CD4-positive, alpha-beta T cell treated with Interleukin-15 for 4 hours (primary cell): ENCODE results near the gene KNDC1.
"Not testable (repeated sequence)": the region's sequence is repeated elsewhere in the genome, so short reads cannot be mapped to it uniquely, and the experiment has no call there.

Source experiments
- DNase-seq: peaks from one replicate; pipeline ENCODE4 v3.0.0-alpha.2; 2020; ENCODE audit warnings: low spot score

The KNDC1 gene

DNA sequence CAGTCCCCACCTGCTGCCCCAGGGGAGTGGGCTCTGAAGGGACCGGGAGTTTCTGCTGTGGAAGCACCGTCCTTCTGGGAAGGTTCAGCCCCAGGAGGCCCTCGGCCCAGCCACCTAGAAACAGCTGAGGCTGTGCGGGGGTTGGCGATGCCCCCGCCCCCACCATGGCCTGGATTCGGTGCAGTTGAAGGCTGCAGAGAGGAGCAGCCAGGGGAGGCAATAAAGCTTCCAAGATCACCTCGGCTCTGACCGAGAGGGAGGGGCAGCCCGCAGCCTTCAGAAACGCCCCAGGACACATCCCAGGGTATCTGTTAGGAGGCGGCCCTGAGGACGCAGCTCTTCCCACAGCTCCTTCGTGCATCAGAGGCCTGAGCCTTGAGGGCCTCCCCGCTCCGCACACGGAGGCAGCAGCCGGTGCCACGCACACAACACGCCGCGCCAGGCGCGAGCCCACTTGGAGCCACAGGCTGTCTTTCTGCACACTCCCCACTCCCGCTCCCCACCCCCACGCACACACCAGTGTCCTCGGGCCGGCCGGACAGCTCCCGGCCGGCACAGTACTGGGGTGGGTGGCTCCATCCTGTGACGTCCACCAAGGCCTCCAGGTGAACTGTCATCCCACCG, 1.6 kb downstream of the KNDC1 start:
- DNase-seq, result no peak

DNA sequence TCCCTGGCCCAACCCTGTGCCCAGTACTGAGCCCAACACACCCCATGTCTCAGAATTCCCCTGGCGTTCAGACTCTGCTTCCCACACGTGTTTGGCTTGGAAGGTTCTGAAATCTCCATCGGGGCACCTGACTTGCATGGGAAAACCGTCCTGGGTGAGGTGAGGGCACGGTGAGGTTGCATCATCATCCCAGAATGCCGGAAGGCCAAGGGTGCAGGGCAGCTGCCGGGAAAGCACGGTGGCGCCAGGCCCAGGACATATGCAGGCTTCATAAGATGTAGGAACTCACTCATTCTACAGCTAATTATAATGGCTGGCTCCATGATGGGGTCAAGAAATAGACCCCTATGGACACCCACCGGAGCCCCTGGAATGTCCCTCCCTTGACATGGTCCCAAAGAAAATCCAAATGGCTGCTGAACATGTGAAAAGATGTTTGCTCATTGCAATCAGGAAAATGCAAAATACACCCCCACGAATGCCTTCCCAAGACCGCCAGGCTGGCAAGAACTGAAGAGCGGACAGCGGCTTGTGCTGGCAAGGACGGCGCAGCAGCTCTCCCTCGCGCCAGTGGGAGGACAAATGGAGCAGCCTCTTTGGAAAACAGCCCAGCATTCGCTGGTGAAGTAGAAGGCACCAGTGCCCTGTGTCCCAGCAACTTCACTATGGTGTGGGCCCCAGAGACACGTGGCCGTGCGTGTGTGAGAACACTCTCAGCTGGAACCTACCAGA, 2.3 kb downstream of the KNDC1 start:
- DNase-seq, result no peak

DNA sequence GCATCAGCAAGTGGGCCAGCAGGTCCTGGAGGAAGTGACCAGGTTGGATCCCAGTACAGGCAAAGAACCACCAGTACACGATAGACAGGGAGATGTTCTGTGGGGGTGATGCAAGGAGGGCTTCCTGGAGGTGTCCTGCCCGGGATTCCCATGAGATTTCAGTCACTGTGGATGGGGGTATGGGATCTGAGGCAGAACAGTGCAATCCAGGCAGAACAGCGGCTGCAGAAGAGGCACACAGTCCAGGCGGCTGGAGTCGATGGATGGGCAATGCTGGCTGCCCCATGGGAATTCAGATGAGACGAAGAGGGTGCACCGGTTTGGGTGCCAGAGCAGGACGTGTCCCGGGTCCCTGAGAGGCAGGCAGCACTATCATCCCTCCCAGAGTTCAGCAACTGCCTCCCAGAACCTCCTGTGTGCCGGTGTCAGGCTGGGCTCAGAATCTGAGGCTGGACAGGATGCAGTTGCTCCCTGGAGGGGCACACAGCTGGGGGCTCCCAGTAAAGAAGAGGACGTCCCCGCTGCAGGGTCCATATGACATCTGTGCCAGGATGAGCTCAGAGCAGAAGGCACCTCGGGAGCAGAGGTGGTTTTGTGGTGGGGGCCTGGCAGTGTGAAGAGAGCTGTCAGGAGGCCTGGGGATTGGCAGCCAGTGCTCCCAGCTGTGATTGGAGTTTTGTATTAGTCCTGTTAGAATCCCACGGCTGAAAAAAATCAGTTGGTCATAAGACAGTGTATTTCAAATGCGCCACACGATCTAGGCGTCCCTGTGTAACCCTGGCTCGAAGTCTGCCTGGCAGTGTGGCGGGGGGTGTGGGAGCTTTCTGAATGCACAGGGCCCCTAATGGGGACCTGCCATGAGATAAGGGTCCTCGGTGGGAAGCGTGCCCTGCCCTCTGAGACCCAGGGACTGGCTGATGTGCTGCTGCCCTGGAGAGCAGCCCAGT, 3.2 kb downstream of the KNDC1 start:
- DNase-seq, result no peak

DNA sequence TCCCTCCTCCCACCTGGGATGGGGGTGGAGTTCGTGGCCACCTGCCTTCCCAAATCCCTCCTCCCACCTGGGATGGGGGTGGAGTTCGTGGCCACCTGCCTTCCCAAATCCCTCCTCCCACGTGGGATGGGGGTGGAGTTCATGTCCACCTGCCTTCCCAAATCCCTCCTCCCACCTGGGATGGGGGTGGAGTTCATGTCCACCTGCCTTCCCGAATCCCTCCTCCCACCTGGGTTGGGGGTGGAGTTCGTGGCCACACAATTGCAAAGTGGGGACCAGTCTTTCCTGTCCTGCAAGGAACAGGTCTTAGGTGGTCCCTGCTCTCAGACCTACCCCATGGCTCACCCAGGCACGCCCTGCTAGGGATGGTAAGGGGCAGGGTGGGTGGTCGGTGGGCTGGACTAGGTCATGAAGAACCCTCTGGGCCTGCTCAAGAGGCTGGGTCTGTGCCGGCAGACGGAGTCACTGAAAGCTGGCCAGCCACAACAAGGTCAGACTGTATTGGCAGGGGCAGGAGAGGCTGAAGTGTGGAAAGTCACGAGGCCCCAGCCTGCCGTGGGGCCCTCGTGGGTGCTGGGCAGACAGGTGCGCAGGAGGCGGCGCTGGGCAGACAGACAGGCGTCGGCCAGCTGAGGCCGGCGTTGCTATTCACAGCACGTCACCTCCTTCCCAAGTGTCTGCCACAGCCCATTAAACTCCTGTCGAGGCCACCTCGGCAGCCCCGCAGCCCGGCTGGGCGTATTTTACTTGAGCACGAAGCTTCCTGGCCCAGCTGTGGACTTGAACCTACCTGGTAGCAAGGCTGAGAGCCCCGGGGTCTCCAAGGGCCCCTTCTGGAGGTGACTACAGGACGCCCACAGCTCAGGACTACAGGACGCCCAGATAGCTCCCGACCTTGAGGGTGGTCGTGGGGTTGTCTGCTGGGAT, 4.1 kb downstream of the KNDC1 start:
- DNase-seq, result no peak

DNA sequence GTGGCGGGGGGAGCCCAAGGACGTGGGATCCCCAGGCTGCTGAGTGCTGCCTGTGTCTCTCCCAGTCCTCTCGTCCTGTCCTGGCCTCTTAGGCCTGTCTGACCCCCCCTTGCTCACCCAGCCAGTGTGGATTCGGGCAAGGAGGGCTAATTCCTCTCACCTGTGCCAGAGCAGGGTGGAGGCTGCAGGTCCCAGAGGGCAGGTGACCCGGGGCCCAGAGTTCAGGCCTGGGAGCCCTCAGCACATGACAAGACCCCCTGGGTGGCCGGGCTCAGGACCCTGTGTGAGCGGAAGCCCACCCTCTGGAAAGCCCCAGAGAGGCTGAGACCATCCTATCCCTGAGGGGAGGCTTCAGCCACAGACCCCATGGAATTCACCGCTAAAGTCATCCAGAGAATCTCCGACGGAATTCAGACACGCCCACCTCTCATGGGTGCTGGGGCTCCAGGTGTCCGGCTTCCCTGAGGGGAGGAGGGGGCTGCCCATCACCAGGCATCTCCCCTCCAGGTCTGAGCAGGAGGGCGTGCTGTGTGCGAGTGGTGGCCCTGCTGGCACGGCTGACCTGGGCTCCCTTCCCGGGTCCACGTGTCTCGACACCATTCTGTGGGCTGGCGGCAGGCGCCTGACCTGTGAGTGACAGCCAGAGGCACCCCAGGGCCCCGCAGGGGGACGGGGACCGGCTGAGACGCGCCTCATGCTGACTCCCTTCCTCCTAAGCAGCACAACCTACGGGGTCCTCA, 5.0 kb downstream of the KNDC1 start:
- no peak for DNase-seq

DNA sequence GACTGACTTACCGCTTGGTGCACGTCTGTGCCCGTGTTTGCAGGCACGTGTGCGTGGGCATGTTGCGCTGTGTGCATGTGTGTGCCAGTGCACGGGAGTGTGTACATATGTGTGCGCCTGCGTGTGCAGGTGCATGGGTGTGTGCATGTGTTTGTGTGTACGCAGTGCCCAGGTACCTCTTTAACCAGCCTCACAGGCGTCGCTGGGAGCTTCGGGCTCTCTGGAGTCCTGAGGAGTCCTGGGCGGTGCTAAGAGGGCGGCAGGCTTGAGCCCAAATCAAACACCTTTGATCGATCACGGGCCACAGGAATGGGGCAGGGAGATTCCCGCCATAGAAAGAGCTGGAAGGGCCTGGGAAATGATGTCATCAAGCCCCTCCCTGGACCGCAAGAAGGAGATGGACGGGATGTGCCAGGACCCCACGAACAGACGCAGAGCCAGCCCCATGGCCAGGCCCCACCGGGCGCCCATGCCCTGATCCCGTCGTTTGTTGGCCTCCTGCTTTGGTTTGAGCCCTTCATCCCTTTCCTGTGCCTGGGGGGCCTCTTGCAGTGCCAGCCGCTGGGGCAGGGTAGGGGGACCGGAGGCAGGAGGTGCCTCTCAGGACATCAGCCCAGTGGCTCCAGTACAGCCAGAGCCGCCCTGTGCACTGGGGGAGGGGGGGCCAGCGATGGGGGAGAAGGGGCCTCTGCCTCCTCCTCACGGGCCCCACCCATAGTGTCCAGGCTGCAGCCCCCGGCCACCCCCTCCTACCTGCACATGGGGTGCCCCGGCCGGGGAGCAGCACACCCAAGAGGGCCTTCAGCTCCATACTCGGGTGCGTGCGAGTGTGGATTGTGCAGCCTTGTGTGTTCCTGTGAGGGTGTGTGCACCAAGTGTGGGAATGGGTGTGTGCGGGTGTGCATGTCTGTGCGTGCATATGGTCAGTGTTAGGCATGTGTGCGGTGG, 5.8 kb downstream of the KNDC1 start:
- DNase-seq, result no peak

DNA sequence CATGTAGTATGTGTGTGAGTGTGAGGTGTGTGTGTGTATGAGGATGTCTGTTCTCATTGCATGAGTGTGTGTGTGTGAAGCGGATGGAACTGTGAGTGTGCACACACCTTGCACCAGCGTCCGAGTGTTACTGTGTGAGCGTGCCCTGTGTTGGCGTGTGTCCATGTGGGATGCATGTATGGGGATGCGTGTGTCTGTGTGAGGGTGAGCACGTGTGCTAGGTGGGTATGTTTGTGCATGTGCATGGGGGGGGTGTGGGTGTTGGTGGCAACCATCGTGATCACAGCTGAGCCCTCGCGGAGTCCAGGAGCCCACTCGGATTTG, 6.4 kb downstream of the KNDC1 start:
- no peak for DNase-seq

DNA sequence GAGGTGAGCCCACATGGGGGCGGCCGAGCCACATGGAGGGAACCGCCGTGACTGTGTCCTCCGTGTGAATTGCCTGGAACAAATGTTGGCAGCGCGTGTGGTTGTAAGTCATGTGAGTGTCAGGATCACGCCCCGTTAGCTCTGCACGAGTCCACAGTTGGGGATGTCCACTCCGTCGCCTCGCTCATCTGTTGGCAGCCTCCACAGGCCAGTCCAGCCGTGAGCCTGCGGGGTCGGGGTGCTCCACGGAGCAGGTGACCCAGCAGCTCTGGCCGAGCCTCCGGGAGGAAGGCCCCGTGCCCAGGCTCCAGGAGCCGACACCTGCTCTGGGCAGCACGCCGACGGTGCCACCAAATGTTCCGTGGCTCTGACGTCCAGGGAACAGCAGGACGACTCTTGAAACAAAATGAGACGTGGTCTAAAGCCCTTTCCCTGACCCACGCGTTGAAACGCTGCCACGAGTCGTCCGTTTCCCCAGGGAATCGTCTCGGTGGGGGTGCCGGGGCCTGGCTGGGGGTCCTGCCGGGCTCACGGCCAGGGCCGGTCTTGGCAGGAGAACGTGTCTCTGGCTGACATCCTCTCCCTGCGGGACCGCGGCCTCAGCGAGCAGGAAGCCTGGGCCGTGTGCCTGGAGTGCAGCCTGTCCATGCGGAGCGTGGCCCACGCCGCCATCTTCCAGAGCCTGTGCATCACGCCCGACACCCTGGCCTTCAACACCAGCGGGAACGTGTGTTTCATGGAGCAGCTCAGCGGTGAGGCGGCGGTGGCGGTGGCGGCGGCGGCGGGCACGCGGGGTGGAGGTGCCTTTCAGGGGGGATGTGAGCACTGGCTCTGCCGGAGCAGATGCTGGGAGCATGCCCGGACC, 7.0 kb downstream of the KNDC1 start:
- no peak for DNase-seq

DNA sequence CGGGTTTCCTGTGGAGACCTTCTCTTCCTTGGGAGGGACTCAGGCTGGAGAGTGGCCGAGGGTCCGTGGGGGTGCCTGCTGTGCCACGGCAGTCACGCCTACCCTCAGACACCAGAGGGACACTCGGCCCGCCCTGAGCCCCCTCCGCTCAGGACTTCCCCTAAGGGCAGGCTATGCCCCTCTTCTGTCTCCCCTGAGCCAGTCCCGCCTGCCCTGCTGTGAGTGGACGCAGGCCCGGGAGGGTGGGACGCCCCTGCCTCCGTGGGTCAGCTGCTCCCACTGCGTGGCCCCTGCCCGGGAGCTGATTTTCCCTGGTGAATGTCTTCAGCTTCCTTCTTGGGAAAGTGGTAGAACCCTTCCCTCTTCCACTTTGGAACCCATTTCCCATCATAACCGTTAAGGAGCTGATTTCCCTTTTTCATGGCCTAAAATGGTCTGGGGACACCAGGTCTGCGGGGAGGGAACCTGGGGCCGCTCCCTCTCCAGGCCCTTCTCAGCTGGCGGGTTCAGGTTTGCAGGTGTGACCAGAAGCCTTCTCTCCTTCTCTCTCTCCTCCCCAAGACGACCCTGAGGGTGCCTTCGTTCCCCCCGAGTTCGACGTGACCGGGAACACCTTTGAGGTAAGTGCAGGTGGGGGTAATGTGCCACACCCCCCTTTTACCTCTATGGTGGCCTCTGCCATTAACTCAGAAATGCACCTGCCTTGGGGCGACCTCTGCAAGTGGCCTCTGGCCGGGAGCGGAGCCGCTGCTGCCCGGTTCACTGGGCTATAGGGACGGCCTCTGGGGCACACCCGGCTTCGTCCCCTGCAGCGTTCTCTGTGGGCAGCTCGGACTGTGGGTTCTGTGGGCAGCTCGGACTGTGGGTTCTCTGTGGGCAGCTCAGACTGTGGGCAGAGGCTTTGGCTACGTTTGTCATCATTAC, 7.9 kb downstream of the KNDC1 start:
- no peak for DNase-seq

DNA sequence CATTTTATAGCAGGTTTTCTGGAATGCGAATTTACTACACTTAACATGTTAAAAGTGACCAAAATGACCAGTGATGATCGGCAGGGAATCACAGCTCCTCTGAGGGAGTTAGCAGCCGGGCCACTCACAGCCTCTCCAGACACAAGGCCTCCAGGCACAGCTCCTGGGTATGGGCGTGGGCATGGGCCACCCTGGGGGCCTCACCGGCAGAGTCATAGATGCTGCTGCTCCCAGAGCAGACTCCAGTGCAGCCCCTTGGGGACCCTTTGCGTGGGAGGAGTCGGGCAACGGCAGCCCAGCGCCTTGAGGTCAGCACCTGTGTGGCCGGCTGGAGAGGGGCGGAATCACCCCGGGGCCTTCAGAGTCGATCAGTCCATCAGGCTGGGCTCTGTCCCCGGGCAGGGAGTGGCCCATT, 8.6 kb downstream of the KNDC1 start:
- DNase-seq, result no peak

DNA sequence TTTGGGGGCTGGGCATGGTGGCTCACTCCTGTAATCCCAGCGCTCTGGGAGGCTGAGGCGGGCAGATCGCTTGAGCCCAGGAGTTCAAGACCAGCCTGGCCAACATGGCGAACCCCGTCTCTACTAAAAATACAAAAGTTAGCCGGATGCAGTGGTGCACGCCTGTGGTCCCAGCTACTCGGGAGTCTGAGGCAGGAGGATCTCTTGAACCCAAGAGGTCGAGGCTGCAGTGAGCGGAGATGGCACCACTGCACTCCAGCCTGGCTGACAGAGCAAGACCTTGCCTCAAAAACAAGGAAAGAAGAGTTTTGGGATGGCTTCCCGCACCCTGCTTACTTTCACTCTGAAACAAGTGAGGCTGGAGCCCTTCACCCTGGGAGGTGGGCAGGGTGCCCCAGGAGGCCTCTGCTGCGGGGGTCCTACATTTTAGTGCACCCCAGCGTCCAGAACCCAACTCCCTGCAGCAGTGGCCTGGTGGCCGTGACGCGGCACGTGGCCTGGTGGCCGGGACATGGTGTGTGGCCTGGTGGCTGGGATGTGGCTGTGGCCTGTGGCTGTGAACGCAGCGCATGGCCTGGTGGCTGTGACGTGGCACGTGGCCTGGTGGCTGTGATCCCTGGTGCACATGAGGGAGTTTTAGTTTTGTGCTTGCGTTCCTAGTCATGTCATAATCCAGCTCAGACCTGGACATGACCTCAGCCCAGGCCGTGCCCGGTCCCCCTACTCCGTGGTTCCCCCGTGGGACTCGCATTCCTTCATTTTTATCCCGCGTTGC, 9.3 kb downstream of the KNDC1 start:
- DNase-seq, result no peak

DNA sequence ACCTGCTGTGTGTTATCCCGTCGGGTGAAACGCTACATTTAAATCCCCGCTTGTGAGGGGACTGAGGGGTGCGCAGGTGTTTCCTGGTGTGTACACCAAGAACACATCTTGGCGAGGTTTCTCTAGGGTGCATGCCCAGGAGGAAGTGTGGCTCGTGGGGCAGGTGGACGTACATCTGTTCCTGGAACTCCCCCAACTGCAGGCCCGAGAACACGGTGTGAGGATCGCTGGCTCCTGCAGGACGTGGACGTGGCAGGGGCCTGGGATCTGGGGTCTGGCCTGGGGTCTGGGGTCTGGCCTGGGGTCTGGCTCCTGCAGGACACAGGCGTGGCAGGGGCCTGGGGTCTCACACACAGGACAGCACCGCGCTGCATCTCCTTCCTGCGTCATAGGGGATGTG, 10.1 kb downstream of the KNDC1 start:
- no peak for DNase-seq

DNA sequence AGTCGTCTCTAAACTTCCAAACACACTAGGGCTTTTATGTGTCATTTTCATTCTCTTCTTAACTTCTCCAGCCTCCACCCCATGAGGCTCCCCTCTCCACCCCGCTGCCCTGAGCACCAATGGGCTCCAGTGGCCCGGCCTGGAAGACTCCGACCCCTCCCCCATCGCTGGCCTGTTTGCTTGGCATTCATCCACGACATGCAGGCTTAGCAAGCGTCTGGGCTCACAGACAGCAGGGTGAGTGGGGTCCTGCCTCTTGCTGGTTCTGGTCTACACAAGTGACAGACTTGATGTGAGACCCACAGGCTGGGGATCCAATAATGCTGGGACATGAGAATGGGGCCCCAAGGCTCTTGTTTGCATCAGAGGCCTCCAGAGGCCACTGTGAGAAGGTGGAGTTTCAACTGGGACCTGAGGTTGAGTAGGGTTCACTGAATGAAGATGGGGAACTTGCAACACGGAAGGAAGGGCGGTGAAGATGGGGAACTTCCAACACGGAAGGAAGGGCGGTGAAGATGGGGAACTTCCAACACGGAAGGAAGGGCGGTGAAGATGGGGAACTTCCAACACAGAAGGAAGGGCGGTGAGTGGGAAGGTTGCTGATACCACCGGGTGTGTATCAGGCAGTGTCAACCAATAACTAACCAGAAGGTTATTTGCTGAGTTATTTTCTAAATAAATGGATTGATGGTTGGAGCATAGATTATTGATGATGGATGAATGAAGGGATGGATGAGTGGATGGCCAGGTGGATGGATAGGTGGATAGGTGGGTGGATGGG, 14.0 kb downstream of the KNDC1 start:
- DNase-seq, result no peak

DNA sequence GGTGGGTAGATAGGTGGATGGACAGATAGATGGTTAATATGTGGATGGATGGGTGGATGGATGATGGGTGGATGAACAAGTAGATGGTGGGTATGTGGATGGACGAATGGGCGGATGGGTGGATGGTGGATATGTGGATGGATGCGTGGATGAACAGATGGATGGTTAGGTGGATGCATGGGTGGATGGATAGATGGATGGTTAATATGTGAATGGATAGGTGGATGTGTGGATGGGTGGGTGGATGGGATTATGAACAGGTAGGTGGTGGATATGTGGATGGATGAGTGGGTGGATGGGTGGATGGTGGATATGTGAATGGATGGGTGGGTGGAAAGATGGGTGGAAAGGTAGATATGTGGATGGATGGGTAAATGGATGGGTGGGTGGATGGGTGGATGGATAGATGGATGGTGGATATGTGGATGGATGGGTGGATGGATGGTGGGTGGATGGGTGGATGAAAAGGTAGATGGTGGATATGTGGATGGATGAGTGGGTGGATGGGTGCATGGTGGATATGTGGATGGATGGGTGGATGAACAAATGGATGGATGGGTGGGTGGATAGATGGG, 14.8 kb downstream of the KNDC1 start:
- DNase-seq, result no peak

DNA sequence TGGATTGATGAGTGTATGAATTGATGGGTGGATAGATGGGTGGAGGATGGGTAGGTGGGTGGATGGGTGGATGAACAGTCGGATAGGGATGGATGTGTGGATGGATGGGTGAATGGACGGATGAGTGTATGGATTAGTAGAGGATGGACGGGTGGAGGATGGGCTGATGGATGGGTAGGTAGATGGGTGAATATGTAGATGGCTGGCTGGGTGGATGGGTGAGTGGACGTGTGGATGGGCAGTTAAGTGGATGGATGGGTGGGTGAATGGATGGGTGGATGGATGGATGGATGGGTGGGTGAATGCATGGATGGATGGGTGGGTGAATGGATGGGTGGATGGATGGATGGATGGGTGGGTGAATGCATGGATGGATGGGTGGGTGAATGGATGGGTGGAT, 15.6 kb downstream of the KNDC1 start:
- not testable (repeated sequence) for DNase-seq

DNA sequence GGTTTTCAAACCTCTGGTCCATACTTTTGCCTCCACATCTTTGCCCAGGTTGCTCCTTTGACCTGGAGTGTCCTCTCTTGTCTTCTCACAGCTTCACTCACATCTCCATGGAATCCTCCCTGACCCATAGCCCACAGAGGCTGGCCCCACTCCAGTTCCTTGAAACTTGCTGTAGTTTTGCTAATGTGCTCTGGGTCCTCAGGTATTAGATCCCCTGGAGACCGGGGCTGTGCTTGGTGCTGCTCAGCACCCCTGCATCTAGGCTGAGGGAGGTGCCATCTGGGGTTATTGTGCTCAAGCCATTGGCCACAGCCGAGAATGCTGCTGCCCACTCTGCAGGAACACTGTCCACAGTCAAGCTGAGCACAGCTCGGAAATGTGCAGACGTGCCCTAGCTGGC, 16.5 kb downstream of the KNDC1 start:
- no peak for DNase-seq
